ENCODE data around the gene PCGF5.
"Not testable (repeated sequence)": the region's sequence is repeated elsewhere in the genome, so short reads cannot be mapped to it uniquely, and the experiment has no call there.

The PCGF5 gene

GRCh38 chr10:91287912-91288311 is 67.4 kb downstream of the PCGF5 start:
- no peak for DNase-seq

GRCh38 chr10:91289305-91289704 is 68.8 kb downstream of the PCGF5 start:
- no peak for DNase-seq

DNA sequence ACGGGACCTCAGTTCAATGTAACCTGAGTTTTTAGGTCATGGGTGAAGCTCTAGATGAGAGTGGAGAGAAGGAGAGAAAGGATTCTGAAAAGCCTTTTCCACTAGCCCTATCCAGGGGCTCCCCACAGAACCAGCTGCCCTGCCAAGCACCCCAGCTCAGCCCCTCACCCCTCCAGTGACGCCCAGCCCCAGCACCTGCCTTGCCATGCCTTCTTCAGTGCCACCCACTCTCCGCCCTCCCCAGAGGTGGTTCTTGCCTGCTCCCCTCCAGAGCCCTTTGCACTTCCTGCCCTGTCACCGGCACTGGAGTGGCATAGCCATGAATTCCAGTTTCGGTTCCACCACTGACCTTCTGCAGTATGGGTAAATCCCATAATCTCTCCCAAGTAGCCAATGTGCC is 70.1 kb downstream of the PCGF5 start:
- no peak for DNase-seq

DNA sequence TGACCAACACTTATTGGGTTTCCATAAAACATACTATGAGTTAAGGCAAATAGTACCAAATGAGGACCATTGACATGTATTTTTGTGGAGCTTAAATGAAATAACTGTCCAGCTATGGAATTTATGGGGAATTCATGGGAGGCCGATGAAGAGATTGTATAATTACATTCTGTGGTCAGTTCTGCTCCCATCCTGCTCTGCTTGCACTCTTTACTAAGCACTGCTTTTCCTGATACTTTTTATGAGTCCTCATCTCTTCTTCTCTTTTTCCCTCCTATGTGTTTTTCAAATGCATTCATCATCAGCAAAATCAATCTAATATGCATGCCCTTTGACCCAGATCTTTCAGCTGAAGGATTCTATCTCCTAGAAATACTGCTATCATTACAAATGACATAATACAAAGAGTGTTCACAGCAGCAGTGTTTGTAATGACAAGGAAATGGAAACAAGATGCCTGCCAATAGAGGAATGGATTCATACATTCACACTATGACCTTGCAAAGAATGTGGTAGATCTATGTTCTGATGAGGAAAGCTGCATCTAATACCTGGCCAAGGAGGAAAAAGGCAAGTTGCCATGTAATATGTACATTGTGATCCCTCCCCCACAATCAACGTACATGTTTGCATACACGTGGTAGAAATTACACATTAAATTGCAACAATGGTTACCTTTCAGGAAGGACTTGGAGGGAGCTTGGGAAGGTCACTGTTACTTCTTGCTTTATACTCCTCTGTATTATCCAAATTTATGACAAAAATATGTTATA is 73.9 kb downstream of the PCGF5 start:
- DNase-seq: no peak

- DNase-seq: no peak
These were observed 74.9 kb downstream of the PCGF5 start for GRCh38 chr10:91295346-91295745.

GRCh38 chr10:91296471-91296870 is 76.0 kb downstream of the PCGF5 start:
- DNase-seq: peak; percentile 47

GRCh38 chr10:91298224-91298871 is 77.9 kb downstream of the PCGF5 start:
- peak; percentile 78 for DNase-seq

DNA sequence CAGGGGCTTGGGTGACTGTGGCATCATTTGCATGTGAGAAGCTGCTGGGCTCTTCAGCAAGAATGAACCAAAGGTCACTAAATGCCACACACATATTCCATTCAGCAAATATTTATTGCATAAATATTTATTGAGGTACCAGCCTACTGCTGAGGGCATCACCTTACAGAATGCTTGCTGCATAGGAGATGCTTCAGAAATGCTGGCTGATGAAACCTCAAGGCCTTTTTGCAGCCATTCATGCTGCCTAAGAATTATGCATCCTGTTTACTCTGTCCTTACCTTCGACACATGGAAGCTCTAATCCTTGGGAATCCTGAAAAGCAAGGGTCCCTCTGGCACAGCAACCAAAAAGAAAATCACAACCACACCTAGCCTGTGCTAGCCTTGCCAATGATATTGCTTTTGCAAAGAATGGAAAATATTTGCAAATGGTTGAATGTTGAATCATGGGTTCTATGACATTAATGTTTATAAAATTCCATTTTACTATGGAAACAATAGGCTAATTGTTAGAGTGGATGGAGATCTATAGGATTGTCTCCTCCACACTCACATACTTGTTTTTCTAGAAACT is 79.6 kb downstream of the PCGF5 start:
- no peak for DNase-seq

DNA sequence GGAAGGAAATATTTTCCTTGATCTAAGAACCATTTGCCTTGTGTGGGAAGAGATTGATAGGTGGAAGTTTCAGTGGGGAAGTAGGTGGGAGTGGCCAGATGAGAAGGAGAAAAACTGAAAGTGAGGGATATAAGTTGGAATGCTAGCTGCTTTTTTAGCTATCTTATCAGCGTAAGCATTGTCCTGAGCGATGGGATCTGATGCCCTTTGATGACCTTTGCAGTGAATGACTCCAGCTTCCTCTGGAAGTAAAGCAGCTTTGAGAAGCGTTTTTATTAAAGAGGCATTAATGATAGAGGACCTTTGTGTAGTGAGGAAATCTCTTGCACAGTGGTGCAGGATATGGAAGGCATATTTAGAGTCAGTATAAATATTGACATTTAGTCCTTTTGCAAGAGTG is 82.5 kb downstream of the PCGF5 start:
- not testable (repeated sequence) for DNase-seq

GRCh38 chr10:91305979-91306378 is 85.5 kb downstream of the PCGF5 start:
- not testable (repeated sequence) for DNase-seq

- no peak for DNase-seq
These were observed 87.0 kb downstream of the PCGF5 start for GRCh38 chr10:91307489-91307888.

DNA sequence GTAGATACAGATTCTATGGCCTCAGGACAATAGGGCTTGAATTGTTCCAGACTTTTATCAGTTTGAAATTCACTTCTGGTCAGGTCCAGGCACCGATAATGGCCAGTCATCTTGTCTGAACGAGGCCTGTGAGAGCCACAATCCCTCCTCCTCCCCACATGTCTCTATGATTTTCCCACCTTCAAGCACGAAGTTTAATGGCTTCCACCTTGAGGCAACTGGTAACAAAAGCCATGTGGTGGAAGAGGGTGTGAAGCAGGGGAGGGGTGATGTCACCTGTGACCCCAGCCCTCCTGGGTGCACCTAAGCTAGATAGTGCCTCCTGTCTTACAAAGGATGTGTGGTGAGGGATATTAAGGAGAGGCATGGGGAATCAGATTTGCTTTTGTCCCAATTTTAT is 89.2 kb downstream of the PCGF5 start:
- DNase-seq: no peak

- DNase-seq: no peak
These were observed 91.3 kb downstream of the PCGF5 start for GRCh38 chr10:91311601-91312381.

GRCh38 chr10:91312382-91312733 is 91.9 kb downstream of the PCGF5 start:
- no peak for DNase-seq

DNA sequence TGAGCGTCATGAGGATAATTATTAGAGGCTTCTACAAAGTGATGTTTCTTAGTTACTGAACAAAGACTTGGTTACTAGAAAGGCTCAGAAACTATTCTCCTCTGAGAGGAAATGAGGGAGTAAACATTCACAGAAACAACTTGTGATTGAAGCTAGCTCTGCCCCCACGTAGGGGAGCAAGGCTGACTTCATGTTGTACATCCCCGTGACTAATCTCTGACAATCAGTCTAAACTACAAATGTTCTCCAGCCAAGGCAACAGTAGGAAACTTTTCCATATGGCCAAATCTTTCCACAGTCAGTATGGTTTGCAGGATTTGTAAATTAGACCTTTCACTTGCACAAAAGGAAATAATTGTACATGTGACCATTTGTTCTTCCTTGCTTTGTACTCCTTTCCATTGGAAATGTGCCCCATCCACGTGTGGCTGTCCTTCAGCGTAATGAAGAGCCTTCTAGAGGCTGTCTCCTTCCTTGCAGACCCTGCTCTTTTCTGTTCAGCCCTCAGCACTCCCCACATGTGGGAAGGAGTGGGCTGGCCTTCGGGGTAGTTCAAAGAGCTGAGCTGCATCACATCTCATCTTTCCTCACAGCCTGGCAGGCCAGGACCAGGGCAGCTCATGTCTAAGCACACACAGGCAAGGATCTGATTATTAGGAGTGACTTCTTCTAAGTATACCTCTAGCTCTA is 93.5 kb downstream of the PCGF5 start:
- no peak for DNase-seq

GRCh38 chr10:91316486-91316885 is 96.0 kb downstream of the PCGF5 start:
- peak; percentile 38 for DNase-seq

GRCh38 chr10:91317541-91317940 is 97.1 kb downstream of the PCGF5 start:
- DNase-seq: no peak

DNA sequence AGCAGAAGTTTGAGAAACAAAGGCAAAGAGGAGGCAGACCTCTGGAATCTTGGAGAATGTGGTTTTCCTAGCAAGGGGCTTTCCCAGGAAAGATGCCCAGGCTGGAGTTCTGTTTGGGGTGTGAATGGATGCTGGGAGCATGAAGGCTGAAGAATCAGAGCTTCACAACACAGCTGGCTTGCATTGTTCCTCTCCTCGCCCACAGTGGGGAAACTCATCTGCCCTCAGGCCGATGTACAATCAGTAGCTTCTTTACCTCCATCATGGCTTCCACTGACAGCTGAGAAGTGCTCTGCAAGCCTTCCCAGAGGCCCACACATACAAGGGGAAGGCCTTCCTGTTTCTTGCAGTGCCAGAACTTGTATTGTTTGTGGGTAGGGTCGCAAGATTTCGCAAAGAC is 98.9 kb downstream of the PCGF5 start:
- DNase-seq: no peak

GRCh38 chr10:91323293-91323905 is 102.9 kb downstream of the PCGF5 start:
- DNase-seq: not testable (repeated sequence)

GRCh38 chr10:91328320-91328984 is 108.0 kb downstream of the PCGF5 start:
- DNase-seq: no peak

Measured in NCI-H82 (cell line).